ENCODE measurements around the gene DOK4. TPM values are rescaled to one million over a fixed set of nuclear protein-coding genes. Genes with fewer than 3 reads are reported as not detected.
A peak's percentile ranks its signal among the peaks of the same experiment; 100 is the strongest.

DOK4 gene
- 10 to 100 TPM; 35.5 to 44.5 TPM for total RNA-seq
- polyA plus RNA-seq, result 10 to 100 TPM; 26.4 to 54.1 TPM
- long read RNA-seq, donor 1, transcript DOK4-201 (9 exons, 2,772 nt), result minor isoform, 6 of 79 reads
- long read RNA-seq, donor 1, transcript DOK4-218 (8 exons, 1,848 nt), result major isoform, 18 of 79 reads
- long read RNA-seq, donor 1, partial matches to known transcripts, result 30 of 79 reads
- long read RNA-seq, donor 1, other reads (novel, unspliced or antisense), result 21 of 79 reads
- long read RNA-seq, donor 2, transcript DOK4-201 (9 exons, 2,772 nt), result major isoform, 15 of 48 reads
- long read RNA-seq, donor 2, partial matches to known transcripts, result 20 of 48 reads
- long read RNA-seq, donor 2, other reads (novel, unspliced or antisense), result 8 of 48 reads

- peak; percentile 94 for ATAC-seq (ENCODE audit: low FRiP score)
- DNase-seq, result peak; percentile 89 to 95
- no peaks in the 10 kb centered on the region for H3K4me1 ChIP-seq (ENCODE audit: control insufficient read depth in 1 of 2, insufficient read depth in 2 of 2, low read length in 2 of 2)
- no peaks in the 10 kb centered on the region for H3K27me3 ChIP-seq (ENCODE audit: control insufficient read depth in 1 of 2, insufficient read depth in 2 of 2, low read length in 1 of 2)
- intact Hi-C loops (cut with DNase I), result loop anchor here in 1 of 2 donors (2.0 kb wide), 2 partner anchors 23 to 39 kb away; partner anchors contain the start of genes CIAPIN1, COQ9 and POLR2C
- H3K9me3 ChIP-seq (ENCODE audit: control insufficient read depth, low read length), result no peaks in the 10 kb centered on the region
- H3K36me3 ChIP-seq (ENCODE audit: control insufficient read depth in 1 of 2, insufficient read depth in 2 of 2, low read length in 1 of 2), result no peaks in the 10 kb centered on the region
- peak within 1 kb of the TSS; percentile 2 to 93 for H3K27ac ChIP-seq (ENCODE audit: low read depth in 1 of 2, low read length in 2 of 2)
- peak within 1 kb of the TSS; percentile 52 to 95 for H3K4me3 ChIP-seq (ENCODE audit: low read length in 2 of 2)
- WGBS, 2 donors, result 1% methylated on average over 54 to 73 of the region's 73 CpGs
Observed at GRCh38 chr16:57485916-57486857, at the start of gene DOK4. TSS of gene DOK4 (minus strand) at chr16:57486493. CDS start at chr16:57479507, 6,986 bp downstream.

DNA sequence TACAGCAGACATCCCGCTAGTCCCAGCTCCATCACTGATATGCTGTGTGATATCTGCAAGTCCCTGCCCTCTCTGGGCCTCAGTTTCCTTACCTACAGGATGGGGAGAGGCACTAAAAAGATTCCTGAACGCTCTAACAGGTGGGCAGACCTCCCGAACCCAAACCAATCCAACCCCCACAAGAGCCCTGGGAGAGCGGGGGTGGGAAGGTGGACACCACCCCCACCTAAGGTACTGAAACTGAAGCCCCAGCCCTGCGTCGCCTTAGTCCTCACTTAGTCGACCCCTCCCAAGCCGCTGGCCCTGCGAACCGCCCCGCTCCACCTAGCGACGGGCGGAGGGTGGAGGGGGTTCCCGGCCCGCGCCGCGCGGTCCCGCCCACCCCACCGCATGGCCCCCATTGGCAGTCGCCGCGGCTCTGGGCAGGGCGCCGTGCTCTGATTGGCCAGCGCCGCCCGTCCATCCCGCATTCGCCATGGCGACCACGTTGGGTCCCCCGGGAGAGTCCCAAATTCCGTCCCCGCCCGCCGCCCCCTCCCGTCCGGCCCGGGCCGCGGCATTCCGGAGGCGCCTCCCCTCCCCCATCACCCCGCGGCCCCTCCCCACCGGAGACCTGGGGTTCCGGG is 49.5 kb upstream of the DOK4 start:
- Histone ChIP-seq H3K9me3 (ENCODE audit: control insufficient read depth, low read length) (no peaks in the 10 kb centered on the region), H3K36me3 (ENCODE audit: control insufficient read depth in 1 of 2, insufficient read depth in 2 of 2, low read length in 1 of 2) (no peaks in the 10 kb centered on the region), H3K4me1 (ENCODE audit: control insufficient read depth in 1 of 2, insufficient read depth in 2 of 2, low read length in 2 of 2) (no peaks in the 10 kb centered on the region), H3K27ac (ENCODE audit: low read depth in 1 of 2, low read length in 2 of 2) (peak overlapping the region in 1 of 2 donors; percentile 85), H3K27me3 (ENCODE audit: control insufficient read depth in 1 of 2, insufficient read depth in 2 of 2, low read length in 1 of 2) (no peaks in the 10 kb centered on the region), H3K4me3 (ENCODE audit: low read length in 2 of 2) (peak overlapping the region; percentile 75 to 90)
- ATAC-seq (ENCODE audit: low FRiP score) (peak; percentile 95), DNase-seq (peak; percentile 95 to 98)
- WGBS, 2 donors, result 0 to 1% methylated on average over 23 to 50 of the region's 50 CpGs
- intact Hi-C loops (cut with DNase I), result no loop called here

DNA sequence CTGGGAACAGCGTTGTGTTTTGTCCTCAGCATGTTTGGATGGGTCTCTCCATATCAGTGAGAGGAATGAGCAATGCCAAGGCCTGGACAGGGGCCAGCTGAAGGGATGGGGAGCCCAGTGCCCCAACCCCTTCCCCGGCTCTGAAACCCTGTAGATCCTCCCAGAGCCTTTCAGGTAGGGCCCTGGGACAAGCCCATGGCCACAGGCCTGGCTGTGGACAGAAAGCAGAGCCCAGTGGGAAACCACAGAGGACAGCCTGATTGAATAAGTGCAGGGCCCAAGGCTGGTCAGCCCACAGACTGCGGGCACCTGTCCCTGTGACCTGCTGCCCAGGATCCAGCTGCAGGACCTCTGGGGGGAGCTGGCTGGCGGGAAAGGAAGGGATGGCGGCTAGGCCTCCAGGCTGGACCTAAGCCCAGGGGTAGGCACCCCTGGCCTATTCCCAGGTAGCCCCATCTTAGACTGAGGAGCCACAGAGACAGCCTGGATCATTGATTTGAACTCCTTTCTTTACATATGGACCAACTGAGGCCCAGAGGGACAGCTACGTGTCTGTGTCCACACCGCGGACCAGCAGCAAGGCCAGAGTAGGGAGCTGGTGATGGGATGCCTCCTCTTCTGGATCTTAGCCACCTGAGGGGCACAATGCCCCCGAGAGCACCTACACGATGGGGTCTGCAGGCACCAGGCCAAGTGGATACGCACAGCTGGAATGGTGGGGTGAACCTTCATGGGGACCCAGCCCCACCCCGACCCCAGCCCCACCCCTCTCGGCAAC is 48.8 kb upstream of the DOK4 start:
- H3K4me3 ChIP-seq (ENCODE audit: low read length in 2 of 2), result peak overlapping the region; percentile 27 to 30
- H3K36me3 ChIP-seq (ENCODE audit: control insufficient read depth in 1 of 2, insufficient read depth in 2 of 2, low read length in 1 of 2), result no peaks in the 10 kb centered on the region
- H3K4me1 ChIP-seq (ENCODE audit: control insufficient read depth in 1 of 2, insufficient read depth in 2 of 2, low read length in 2 of 2), result no peaks in the 10 kb centered on the region
- peak overlapping the region in 1 of 2 donors; percentile 2 for H3K27ac ChIP-seq (ENCODE audit: low read depth in 1 of 2, low read length in 2 of 2)
- ATAC-seq (ENCODE audit: low FRiP score) (no peak), DNase-seq (peak in 1 of 2 donors; percentile 77)
- no peaks in the 10 kb centered on the region for H3K9me3 ChIP-seq (ENCODE audit: control insufficient read depth, low read length)
- WGBS, 2 donors, result 29 to 31% methylated on average over 13 of the region's 13 CpGs
- intact Hi-C loops (cut with DNase I), result no loop called here
- no peaks in the 10 kb centered on the region for H3K27me3 ChIP-seq (ENCODE audit: control insufficient read depth in 1 of 2, insufficient read depth in 2 of 2, low read length in 1 of 2)

GRCh38 chr16:57534337-57534880 is 48.1 kb upstream of the DOK4 start:
- Histone ChIP-seq H3K4me1 (ENCODE audit: control insufficient read depth in 1 of 2, insufficient read depth in 2 of 2, low read length in 2 of 2) (no peaks in the 10 kb centered on the region), H3K27ac (ENCODE audit: low read depth in 1 of 2, low read length in 2 of 2) (no peak overlapping the region), H3K4me3 (ENCODE audit: low read length in 2 of 2) (no peak overlapping the region), H3K9me3 (ENCODE audit: control insufficient read depth, low read length) (no peaks in the 10 kb centered on the region), H3K27me3 (ENCODE audit: control insufficient read depth in 1 of 2, insufficient read depth in 2 of 2, low read length in 1 of 2) (no peaks in the 10 kb centered on the region), H3K36me3 (ENCODE audit: control insufficient read depth in 1 of 2, insufficient read depth in 2 of 2, low read length in 1 of 2) (no peaks in the 10 kb centered on the region)
- WGBS, 2 donors, result 94 to 97% methylated on average over 7 of the region's 7 CpGs
- DNase-seq, result peak in 1 of 2 donors; percentile 55
- no peak for ATAC-seq (ENCODE audit: low FRiP score)
- intact Hi-C loops (cut with DNase I), result no loop called here

- no peak overlapping the region for H3K27ac ChIP-seq (ENCODE audit: low read depth in 1 of 2, low read length in 2 of 2)
- H3K4me3 ChIP-seq (ENCODE audit: low read length in 2 of 2), result no peak overlapping the region
- no peaks in the 10 kb centered on the region for H3K27me3 ChIP-seq (ENCODE audit: control insufficient read depth in 1 of 2, insufficient read depth in 2 of 2, low read length in 1 of 2)
- ATAC-seq (ENCODE audit: low FRiP score) (no peak), DNase-seq (peak; percentile 69 to 77)
- H3K36me3 ChIP-seq (ENCODE audit: control insufficient read depth in 1 of 2, insufficient read depth in 2 of 2, low read length in 1 of 2), result no peaks in the 10 kb centered on the region
- H3K9me3 ChIP-seq (ENCODE audit: control insufficient read depth, low read length), result no peaks in the 10 kb centered on the region
- WGBS, 2 donors, result 31 to 39% methylated on average over 19 of the region's 19 CpGs
- intact Hi-C loops (cut with DNase I), result no loop called here
- no peaks in the 10 kb centered on the region for H3K4me1 ChIP-seq (ENCODE audit: control insufficient read depth in 1 of 2, insufficient read depth in 2 of 2, low read length in 2 of 2)
Observed at GRCh38 chr16:57533431-57534336, 47.4 kb upstream of the DOK4 start.

- WGBS, 2 donors, result 71 to 78% methylated on average over 7 of the region's 7 CpGs
- H3K4me1 ChIP-seq (ENCODE audit: control insufficient read depth in 1 of 2, insufficient read depth in 2 of 2, low read length in 2 of 2), result no peaks in the 10 kb centered on the region
- intact Hi-C loops (cut with DNase I), result no loop called here
- DNase-seq, result peak in 1 of 2 donors; percentile 61
- H3K27me3 ChIP-seq (ENCODE audit: control insufficient read depth in 1 of 2, insufficient read depth in 2 of 2, low read length in 1 of 2), result no peaks in the 10 kb centered on the region
- no peaks in the 10 kb centered on the region for H3K36me3 ChIP-seq (ENCODE audit: control insufficient read depth in 1 of 2, insufficient read depth in 2 of 2, low read length in 1 of 2)
- H3K9me3 ChIP-seq (ENCODE audit: control insufficient read depth, low read length), result no peaks in the 10 kb centered on the region
- no peak overlapping the region for H3K27ac ChIP-seq (ENCODE audit: low read depth in 1 of 2, low read length in 2 of 2)
- no peak overlapping the region for H3K4me3 ChIP-seq (ENCODE audit: low read length in 2 of 2)
- ATAC-seq (ENCODE audit: low FRiP score), result no peak
Observed at GRCh38 chr16:57532266-57532625, 46.0 kb upstream of the DOK4 start.

GRCh38 chr16:57531635-57532265 is 45.5 kb upstream of the DOK4 start:
- H3K36me3 ChIP-seq (ENCODE audit: control insufficient read depth in 1 of 2, insufficient read depth in 2 of 2, low read length in 1 of 2), result no peaks in the 10 kb centered on the region
- ATAC-seq (ENCODE audit: low FRiP score) (no peak), DNase-seq (peak in 1 of 2 donors; percentile 42)
- no peak overlapping the region for H3K4me3 ChIP-seq (ENCODE audit: low read length in 2 of 2)
- no peak overlapping the region for H3K27ac ChIP-seq (ENCODE audit: low read depth in 1 of 2, low read length in 2 of 2)
- intact Hi-C loops (cut with DNase I), result no loop called here
- H3K9me3 ChIP-seq (ENCODE audit: control insufficient read depth, low read length), result no peaks in the 10 kb centered on the region
- H3K27me3 ChIP-seq (ENCODE audit: control insufficient read depth in 1 of 2, insufficient read depth in 2 of 2, low read length in 1 of 2), result no peaks in the 10 kb centered on the region
- H3K4me1 ChIP-seq (ENCODE audit: control insufficient read depth in 1 of 2, insufficient read depth in 2 of 2, low read length in 2 of 2), result no peaks in the 10 kb centered on the region
- 82 to 84% methylated on average over 8 of the region's 8 CpGs for WGBS, 2 donors

Data from aorta (tissue), 5 donors.